HG03196 (cell line): ENCODE data around the gene RALGPS1.
"Not testable (repeated sequence)": the region's sequence is repeated elsewhere in the genome, so short reads cannot be mapped to it uniquely, and the experiment has no call there.

ENCODE experiments used
- ATAC-seq: cut with Tn5 transposase; IDR thresholded peaks from one replicate; pipeline ENCODE4 v1.9.1; 2021; ENCODE audit not compliant: unreplicated experiment

RALGPS1 gene

GRCh38 chr9:126985870-126986498, 71.4 kb downstream of the RALGPS1 start:
- peak; percentile 79 for ATAC-seq

GRCh38 chr9:126986506-126986951, 71.9 kb downstream of the RALGPS1 start:
- peak; percentile 5 for ATAC-seq

GRCh38 chr9:126988857-126989256, 74.3 kb downstream of the RALGPS1 start:
- ATAC-seq: no peak

- ATAC-seq: no peak
Measured at GRCh38 chr9:126989847-126990842, 75.6 kb downstream of the RALGPS1 start.

- ATAC-seq: no peak
Measured at GRCh38 chr9:126991183-126991582, 76.6 kb downstream of the RALGPS1 start.

- no peak for ATAC-seq
Measured at GRCh38 chr9:126992427-126992826, 77.8 kb downstream of the RALGPS1 start.

GRCh38 chr9:126999315-127000068, 84.9 kb downstream of the RALGPS1 start:
- ATAC-seq: no peak

- peak; percentile 91 for ATAC-seq
Measured at GRCh38 chr9:127004946-127005769, 90.6 kb downstream of the RALGPS1 start.

- peak; percentile 28 for ATAC-seq
Measured at GRCh38 chr9:127005770-127006314, 91.3 kb downstream of the RALGPS1 start.

- ATAC-seq: no peak
Measured at GRCh38 chr9:127007638-127008037, 93.1 kb downstream of the RALGPS1 start.

GRCh38 chr9:127008076-127008475, 93.5 kb downstream of the RALGPS1 start:
- no peak for ATAC-seq

GRCh38 chr9:127011772-127012171, 97.2 kb downstream of the RALGPS1 start:
- ATAC-seq: no peak

- ATAC-seq: no peak
Measured at GRCh38 chr9:127012250-127012649, 97.7 kb downstream of the RALGPS1 start.

GRCh38 chr9:127013597-127013996, 99.0 kb downstream of the RALGPS1 start:
- no peak for ATAC-seq

- ATAC-seq: no peak
Measured at GRCh38 chr9:127014216-127014909, 99.8 kb downstream of the RALGPS1 start.

GRCh38 chr9:127014910-127015540, 100.4 kb downstream of the RALGPS1 start:
- ATAC-seq: no peak

- ATAC-seq: no peak
Measured at GRCh38 chr9:127015921-127016512, 101.4 kb downstream of the RALGPS1 start.

- not testable (repeated sequence) for ATAC-seq
Measured at GRCh38 chr9:127017979-127018378, 103.4 kb downstream of the RALGPS1 start.

- no peak for ATAC-seq
Measured at GRCh38 chr9:127018935-127019334, 104.4 kb downstream of the RALGPS1 start.
